ENCODE data around the gene MICU1. TPM values are rescaled to one million over a fixed set of nuclear protein-coding genes. Genes with fewer than 3 reads are reported as not detected.

The MICU1 gene
- total RNA-seq, 1 experiment from 2014 or later: 46.9 TPM

DNA sequence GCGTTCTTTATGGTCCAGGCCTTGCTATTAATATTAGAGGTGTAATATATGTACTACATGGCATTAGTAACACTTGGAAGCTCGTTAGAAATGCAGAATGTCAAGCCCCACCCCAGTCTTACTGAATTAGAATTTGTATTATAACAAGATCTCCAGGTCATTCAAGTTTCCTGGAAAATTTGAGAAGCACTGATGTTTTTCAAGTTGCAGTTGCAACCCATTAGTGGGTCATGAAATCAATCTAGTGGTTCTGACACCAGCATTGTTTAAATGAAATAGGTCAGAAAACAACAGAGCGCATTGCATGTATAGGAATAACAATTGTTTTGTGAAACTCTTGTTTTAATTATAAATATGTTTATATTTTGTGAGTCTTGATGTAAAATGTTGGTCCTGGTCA, 28.8 kb upstream of the MICU1 start:
- in situ Hi-C loops (cut with HindIII; ENCODE audit: low pct_unique_long_range_greater_than_20kb, low sequenced_read_pairs): no loop called here
- ChIA-PET POLR2A (no interaction called here), CTCF (interaction anchor here (0.6 to 0.7 kb wide), 3 partner anchors 64 to 460 kb away, joined by 3 to 10 read pairs (median 3); no protein-coding TSS in a partner anchor)
- no peak overlapping the region for H3K27ac ChIP-seq (ENCODE audit: low read length)
- H3K9me3 ChIP-seq (ENCODE audit: control insufficient read depth, insufficient read depth, low read depth, low read length): no peaks in the 10 kb centered on the region
- H3K27me3 ChIP-seq (ENCODE audit: control insufficient read depth, insufficient read depth, low read length): no peaks in the 10 kb centered on the region
- no TSS peak for BruUV-seq (replicated peaks)
- no peaks in the 10 kb centered on the region for H3K36me3 ChIP-seq (ENCODE audit: control insufficient read depth, insufficient read depth, low read length)
- intact Hi-C loops (cut with micrococcal nuclease; ENCODE audit: unreplicated experiment): no loop called here
- no peak for DNase-seq (ENCODE audit: low read depth, low spot score)
- H3K4me1 ChIP-seq (ENCODE audit: control insufficient read depth, insufficient read depth, low read length): no peaks in the 10 kb centered on the region
- ATAC-seq: no peak
- TF ChIP-seq CTCF (IDR thresholded peaks at IDR 0.05) (no peak), POLR2AphosphoS5 (IDR thresholded peaks at IDR 0.05; ENCODE audit: low read depth, low read length) (no peak), SIN3A (IDR thresholded peaks at IDR 0.05; ENCODE audit: borderline replicate concordance, insufficient read depth, low read depth, low read length) (no peak), TCF7L2 (IDR thresholded peaks at IDR 0.05; ENCODE audit: low read depth, low read length) (no peak)
- TF ChIP-seq, protein P1, sequence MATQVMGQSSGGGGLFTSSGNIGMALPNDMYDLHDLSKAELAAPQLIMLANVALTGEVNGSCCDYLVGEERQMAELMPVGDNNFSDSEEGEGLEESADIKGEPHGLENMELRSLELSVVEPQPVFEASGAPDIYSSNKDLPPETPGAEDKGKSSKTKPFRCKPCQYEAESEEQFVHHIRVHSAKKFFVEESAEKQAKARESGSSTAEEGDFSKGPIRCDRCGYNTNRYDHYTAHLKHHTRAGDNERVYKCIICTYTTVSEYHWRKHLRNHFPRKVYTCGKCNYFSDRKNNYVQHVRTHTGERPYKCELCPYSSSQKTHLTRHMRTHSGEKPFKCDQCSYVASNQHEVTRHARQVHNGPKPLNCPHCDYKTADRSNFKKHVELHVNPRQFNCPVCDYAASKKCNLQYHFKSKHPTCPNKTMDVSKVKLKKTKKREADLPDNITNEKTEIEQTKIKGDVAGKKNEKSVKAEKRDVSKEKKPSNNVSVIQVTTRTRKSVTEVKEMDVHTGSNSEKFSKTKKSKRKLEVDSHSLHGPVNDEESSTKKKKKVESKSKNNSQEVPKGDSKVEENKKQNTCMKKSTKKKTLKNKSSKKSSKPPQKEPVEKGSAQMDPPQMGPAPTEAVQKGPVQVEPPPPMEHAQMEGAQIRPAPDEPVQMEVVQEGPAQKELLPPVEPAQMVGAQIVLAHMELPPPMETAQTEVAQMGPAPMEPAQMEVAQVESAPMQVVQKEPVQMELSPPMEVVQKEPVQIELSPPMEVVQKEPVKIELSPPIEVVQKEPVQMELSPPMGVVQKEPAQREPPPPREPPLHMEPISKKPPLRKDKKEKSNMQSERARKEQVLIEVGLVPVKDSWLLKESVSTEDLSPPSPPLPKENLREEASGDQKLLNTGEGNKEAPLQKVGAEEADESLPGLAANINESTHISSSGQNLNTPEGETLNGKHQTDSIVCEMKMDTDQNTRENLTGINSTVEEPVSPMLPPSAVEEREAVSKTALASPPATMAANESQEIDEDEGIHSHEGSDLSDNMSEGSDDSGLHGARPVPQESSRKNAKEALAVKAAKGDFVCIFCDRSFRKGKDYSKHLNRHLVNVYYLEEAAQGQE (IDR thresholded peaks at IDR 0.05; ENCODE audit: insufficient read depth in 1 of 2, low read depth in 2 of 2, low read length in 1 of 2): no peak
- H3K4me3 ChIP-seq (ENCODE audit: low read depth in 2 of 2, low read length in 2 of 2): no peak overlapping the region

DNA sequence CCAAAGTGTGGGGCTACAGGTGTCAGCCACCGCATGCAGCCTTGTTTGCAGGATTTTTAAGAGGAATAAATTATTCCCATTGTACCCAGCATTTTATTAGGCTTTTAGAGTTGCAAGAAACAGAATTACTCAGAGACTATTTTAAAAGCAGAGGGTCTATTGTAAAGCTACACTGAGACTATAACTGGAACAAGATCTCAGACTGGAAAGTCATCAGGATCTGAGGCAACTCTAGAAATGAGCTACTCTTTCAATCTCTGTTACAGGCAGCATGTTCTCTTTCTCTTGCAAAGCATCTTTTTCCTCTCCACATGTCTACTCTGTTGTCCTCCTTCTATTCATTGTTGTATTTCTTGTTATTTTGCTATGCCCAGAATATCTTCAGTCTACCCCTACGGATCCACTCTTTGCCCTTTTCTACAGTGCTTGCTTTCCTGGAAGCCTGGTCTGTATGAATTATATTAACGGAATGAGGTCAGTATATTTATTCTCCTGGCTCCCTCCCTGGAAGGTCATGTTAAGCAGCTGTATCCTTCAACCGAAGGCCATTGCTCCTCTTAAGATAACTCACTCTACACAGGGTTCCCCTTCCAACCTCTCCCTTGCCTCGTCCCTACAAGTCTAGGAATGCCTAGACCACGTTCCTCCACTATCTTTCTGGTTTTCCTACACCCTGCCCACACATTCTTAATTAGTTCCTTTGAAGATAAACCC, 27.7 kb upstream of the MICU1 start:
- intact Hi-C loops (cut with micrococcal nuclease; ENCODE audit: unreplicated experiment): no loop called here
- Histone ChIP-seq H3K4me3 (ENCODE audit: low read depth in 2 of 2, low read length in 2 of 2) (no peak overlapping the region), H3K27ac (ENCODE audit: low read length) (no peak overlapping the region), H3K36me3 (ENCODE audit: control insufficient read depth, insufficient read depth, low read length) (no peaks in the 10 kb centered on the region), H3K4me1 (ENCODE audit: control insufficient read depth, insufficient read depth, low read length) (no peaks in the 10 kb centered on the region), H3K9me3 (ENCODE audit: control insufficient read depth, insufficient read depth, low read depth, low read length) (no peaks in the 10 kb centered on the region), H3K27me3 (ENCODE audit: control insufficient read depth, insufficient read depth, low read length) (no peaks in the 10 kb centered on the region)
- DNase-seq (ENCODE audit: low read depth, low spot score) (no peak), ATAC-seq (no peak)
- in situ Hi-C loops (cut with HindIII; ENCODE audit: low pct_unique_long_range_greater_than_20kb, low sequenced_read_pairs): no loop called here
- CTCF ChIA-PET: no interaction called here
- BruUV-seq (replicated peaks): no TSS peak
- TF ChIP-seq, protein P1 (IDR thresholded peaks at IDR 0.05; ENCODE audit: insufficient read depth in 1 of 2, low read depth in 2 of 2, low read length in 1 of 2): no peak
- TF ChIP-seq SIN3A (IDR thresholded peaks at IDR 0.05; ENCODE audit: borderline replicate concordance, insufficient read depth, low read depth, low read length): no peak
- no peak for TF ChIP-seq CTCF (IDR thresholded peaks at IDR 0.05)
- TF ChIP-seq TCF7L2 (IDR thresholded peaks at IDR 0.05; ENCODE audit: low read depth, low read length): no peak
- no peak for TF ChIP-seq POLR2AphosphoS5 (IDR thresholded peaks at IDR 0.05; ENCODE audit: low read depth, low read length)
- POLR2A ChIA-PET: interaction anchor here (0.7 kb wide), 1 partner anchor 204 kb away, joined by 3 read pairs; no protein-coding TSS in a partner anchor
